ENCODE data around the gene CTDSPL.

Gene CTDSPL

DNA sequence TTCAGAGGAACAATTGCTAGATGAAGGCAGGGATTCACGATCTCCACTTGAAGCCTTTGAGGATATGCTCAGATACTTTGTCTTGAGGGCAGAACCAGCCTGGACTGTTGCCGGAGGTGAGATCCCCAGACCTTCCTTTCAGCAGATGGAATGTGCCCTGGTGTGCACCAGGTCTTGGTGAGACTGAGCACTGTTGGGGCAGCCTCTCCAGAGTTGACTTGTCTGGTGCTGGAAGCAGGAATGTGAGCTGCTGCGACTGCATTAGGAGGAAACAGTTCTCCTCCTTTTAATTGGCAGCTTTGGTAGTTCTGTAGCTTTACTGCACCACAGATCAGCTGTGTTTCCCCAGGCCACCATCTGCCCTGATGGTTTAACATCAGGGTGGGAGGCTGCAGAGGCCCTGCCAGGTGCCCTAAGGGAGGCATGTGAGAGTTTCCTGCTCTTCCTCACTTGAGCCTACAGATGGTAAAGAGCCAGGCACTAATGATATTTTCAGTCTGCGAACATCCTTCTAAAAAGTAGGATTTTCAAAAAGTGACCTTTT is 58.5 kb downstream of the CTDSPL start:
- no peak for DNase-seq

GRCh38 chr3:37921025-37921424 is 59.3 kb downstream of the CTDSPL start:
- no peak for DNase-seq

DNA sequence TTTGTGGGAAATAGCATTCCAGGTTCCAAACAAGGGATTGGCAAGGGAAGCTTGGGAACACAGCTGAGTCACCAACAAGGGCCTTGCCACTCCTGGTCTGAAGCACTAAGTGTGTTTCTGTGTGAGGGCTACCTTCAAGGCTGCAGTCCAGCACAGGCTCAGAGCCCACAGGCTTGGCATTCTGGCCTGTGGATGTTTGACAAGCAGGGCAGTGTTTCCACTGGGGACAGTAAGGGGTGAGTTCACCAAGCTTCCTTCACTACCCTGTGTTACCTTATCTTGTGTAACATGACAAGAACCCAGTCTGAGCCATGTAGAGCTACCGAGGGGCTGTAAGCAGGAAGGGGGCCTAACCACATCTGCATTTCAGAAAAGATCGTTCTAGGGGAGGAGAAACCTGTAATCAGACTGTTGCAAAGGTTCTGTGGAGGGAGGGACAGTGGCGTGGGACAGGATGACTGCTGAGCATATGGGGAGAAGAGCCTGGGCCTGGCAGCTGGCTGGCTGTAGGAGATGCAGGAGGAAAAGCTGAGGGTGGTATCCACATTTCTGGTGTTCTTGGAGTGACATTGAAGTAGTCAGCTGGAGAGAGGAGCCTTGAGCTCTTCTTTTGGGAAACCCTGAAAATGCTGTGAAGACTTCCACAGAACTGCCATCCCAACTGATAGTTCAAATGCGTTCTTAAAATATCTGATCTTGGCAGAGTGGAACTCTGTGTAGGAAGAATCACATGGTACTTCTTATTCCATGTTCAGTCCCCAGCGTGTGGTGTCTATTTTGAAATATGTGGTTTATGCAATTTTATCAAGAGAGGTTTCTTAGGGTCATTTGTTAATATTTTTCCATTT is 61.3 kb downstream of the CTDSPL start:
- DNase-seq = no peak

DNA sequence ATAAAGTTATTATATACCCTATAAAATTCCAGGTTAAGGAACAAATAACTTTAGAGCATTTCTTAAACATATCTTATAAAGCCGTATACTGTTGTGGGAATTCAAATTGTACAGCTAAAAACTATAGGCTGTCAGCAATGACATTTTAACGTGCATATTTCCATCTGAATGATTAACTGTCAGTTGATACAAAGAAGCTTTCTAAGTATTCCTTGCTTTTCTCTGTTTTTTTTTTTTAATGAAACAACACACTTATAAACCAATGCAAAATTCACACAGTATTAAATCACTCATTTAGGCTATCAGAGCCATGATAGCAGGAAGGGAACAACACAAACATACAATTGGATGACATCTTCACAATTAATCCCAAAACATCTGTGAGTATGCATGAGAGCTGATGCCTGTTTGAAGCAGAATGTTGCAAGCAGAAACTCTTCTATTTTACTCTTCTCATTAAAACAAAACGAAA is 61.9 kb downstream of the CTDSPL start:
- DNase-seq = no peak

GRCh38 chr3:37924453-37924852 is 62.8 kb downstream of the CTDSPL start:
- no peak for DNase-seq

DNA sequence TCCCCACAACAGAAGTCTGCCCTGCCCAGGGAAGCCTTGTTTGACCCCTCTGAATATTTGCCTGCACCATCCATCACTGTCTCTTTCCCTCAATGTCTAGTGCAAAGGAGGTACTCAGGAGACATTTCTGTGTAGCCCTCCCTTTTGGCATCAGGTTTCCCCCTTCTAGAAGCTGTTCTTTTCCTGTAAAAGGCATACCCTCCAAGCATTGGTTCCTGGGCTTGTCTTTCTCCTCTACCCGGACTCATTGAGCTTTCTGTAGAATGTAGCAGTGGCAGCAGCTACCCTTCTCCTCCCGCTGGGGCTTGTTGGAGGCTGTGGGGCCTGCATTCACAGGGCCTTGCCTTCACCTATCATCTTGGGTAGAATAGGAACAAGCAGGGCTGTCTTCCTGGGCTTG is 63.5 kb downstream of the CTDSPL start:
- DNase-seq = no peak

DNA sequence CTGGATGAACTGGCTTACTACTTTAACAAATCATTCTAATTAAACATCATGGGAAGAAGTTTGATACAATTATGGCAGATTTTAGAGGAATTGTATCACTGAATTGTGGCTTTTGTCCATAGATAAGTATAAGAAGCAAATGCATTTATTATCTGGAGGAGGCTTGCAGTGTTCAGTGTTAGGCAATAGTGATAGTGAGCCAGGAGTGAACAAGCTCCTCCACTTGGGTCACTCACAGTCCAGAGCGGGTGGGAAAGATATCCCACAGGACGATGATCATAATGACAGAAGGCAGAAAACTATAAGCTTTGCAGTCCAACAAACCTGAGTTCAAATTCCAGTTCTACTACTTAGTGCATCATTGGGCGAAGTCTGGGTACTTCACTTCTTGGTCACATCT is 64.9 kb downstream of the CTDSPL start:
- DNase-seq = no peak

DNA sequence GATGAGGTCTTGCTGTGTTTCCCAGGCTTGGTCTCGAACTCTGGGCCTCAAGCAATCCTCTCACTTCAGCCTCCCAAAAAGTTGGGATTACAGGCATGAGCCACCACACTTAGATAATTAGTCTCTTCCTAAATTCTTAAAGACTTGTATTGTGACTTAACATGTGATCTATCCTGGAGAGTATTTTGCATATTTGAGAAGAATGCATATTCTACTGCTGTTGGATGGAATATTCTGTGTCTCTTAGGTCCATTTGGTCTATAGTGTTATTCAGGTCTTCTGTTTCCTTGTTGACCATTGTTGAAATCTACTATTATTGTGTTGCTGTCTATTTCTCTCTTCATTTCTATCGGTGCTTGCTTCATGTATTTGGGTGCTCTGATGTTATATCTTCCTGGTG is 68.8 kb downstream of the CTDSPL start:
- no peak for DNase-seq

- DNase-seq = no peak
These were observed 70.8 kb downstream of the CTDSPL start for GRCh38 chr3:37932505-37932904.

- DNase-seq = no peak
These were observed 73.1 kb downstream of the CTDSPL start for GRCh38 chr3:37934631-37935289.

GRCh38 chr3:37935290-37935668 is 73.6 kb downstream of the CTDSPL start:
- DNase-seq = no peak

GRCh38 chr3:37935756-37936666 is 74.3 kb downstream of the CTDSPL start:
- DNase-seq = no peak

DNA sequence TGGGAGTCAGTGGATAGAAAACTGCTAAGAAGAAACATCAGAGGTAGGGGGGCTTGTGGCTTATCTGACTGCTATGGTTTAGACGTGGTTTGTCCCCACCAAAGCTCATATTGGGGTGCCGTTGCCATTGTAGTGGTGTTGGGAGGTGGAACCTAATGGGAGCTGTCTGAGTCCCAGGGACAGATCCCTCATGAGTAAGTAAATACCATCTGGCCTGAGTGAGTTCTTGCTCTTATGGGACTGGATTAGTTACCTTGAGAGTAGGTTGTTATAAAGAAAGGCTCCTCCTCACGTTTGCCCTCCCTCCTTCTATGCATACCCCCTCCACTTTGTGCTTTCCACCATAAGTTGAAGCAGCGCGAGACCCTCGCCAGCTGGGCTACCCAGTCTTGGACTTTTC is 75.5 kb downstream of the CTDSPL start:
- no peak for DNase-seq

- DNase-seq = no peak
These were observed 76.3 kb downstream of the CTDSPL start for GRCh38 chr3:37938011-37938410.

DNA sequence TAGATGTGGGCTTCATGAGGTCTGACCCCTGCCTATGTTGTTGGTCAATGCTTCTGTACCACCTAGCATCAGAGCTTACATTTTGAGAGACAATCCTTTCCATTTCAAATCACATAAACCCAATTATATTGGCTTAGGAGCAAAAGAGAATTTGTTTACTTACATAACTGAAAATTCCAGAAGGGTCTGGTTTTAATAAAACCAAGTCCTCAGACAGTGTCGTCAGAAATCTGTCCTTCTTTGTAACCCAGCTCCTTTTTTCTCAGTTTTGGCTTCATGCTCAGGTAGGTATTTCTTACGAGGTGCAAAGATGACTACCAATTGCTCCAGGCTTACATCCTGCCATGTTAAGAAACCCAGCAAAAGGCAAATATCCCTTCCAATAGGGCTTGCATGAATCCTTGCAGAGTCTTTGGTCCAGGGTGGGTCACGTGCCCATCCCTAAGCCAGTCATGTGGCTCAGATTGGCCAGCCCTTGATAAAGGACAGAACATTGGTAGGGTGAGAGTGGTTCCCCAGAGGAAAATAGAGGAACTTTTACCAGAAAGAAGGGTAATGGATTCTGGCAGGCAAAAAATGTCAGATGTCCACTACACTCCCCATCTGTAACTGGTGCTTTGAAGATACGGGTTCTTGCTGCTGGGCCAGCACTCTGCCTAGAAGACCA is 78.7 kb downstream of the CTDSPL start:
- no peak for DNase-seq

DNA sequence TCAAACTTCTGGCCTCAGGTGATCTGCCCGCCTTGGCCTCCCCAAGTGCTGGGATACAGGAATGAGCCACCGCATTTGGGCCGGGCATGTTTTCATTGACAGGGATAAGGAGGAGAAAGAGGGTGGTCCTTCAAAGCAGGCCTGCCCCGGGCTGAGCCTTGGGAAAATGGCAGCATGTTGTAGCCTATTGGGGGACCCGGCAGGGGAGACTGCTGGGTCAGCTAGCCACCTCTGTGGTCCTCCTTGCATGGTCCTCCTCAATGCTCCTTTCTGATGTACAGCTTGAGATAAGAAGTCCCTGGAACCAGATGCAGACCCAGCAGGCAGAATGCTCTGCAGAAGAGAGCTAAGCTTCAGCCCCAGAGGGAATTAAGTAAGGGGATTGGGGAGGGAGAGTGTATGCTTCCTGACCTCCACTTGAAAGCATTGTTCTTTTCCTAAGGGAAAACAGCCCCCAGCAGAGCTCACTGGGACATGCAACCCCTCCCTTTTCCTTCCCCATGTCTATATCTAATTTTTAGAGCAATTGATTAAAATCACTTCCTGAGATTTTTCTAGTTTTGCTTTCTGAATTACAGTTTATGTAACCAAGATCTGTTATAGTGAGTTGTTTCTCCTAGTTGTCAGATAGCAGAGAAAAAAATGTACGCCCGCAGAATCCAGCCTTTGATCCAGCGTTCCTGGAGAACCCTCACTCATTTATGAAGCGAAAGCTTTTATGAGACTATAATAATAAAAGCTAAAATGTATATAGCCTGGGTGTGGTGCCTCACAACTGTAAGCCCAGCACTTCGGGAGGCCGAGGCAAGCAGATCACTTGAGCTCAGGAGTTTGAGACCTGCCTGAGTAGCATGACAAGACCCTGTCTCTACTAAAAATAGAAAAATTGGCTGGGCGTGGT is 80.2 kb downstream of the CTDSPL start:
- DNase-seq = no peak

DNA sequence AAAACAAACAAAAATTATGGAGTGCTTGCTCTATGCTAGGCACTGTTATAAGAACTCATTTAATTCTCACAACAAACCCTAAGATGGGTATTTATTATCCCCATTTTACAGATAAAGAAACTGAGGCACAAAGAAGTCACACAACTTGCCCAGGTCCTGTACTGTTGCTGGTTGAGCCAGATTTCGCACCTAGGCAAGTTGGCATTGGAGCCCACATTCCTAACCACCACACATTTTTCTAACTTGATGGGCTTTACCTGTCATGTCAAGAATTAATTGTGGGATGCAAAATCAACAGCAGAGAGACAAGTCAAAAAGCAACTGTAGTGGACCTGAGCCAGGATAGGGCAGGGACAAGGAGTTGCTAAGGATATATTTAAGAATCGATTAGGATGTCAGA is 81.0 kb downstream of the CTDSPL start:
- no peak for DNase-seq

DNA sequence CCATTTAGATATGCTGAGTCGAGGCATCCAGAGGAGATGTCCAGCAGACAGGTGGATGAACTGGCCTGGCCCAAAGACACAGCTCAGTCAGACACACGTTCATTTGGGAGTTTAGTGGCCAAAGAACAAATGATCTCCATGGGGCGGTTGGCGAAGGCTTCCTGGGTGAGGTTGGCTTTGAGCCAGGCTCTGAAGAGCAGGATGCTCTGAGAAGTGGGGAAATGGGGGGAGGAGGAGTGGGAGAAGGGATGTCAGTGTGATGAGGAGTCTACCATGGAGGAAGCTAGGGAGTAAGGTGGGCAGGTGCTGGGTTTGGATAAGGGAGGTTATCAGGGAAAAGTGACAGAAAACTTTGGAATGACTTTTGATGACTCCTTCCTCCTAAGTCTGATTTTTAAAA is 81.4 kb downstream of the CTDSPL start:
- DNase-seq = no peak

DNA sequence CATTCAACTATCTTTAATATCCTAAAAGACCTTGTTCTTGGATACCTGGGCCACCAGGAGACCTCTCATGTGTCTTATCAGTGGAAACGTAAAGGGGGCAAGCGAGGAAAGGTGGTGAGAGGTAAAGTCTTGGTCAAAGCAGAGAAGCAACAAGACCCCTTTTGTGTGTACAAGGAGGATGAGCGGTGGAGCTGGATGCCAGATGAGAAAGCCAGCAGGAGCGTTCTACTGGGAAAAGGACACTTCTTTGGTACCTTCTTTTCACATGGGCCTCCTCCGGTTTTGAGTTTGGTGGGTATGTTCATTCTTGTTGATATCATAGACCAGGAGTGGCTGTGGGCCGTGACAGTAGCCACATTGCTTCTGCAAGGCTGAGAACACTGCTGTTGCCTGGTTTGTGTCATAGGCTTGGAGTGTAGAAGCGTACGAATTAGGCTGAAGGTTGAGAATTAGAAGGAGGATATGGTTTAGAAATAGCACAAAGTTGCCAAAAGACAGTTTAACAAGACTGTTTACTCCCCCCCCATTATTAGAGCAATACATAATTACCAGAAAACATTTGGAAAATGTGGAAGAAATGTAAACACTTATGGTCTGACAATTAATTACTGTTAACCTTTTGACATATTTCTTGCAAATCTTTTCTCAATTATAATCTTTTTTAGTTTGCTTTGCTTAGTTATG is 82.1 kb downstream of the CTDSPL start:
- no peak for DNase-seq

DNA sequence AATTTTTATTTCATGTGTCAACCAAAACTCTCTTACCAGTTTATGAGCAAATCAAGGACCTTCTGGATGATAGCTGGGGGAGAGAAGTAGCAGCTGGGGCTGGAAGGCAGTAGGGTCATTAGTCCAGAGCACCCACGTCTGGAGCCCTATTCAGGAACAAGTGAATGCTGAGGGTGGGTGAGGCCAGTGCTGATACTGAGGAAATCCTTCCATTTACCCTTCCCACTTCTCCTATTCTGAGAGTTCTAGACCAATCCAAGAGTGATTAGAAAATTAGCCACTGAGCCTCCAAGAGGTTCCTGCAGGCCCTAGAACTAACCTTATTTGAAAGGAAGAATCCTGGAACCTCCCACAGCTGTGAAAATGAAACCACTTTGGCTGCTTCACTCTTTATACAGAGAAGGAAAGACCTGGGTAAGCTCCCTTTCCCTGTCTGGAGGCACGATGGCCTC is 82.7 kb downstream of the CTDSPL start:
- no peak for DNase-seq
